K562 (cell line): ENCODE data around the gene RARRES2. TPM values are rescaled to one million over a fixed set of nuclear protein-coding genes. Genes with fewer than 3 reads are reported as not detected.

ENCODE experiments used
- BDP1 ChIP-seq: IDR thresholded peaks from 3 replicates; pipeline ENCODE4 v1.6.1; 2011; ENCODE audit not compliant: insufficient read length, insufficient read depth
- CBX1 ChIP-seq: sonication (generic); IDR thresholded peaks from 2 replicates; pipeline ENCODE4 v1.6.1; 2016; ENCODE audit warnings: antibody characterized with exemption, low read depth, mild to moderate bottlenecking
- CREBBP ChIP-seq: IDR thresholded peaks from one replicate; pipeline ENCODE4 v1.6.1; 2012; ENCODE audit warnings: low read depth, mild to moderate bottlenecking, control low read depth, inconsistent platforms, low read length
- DNMT1 ChIP-seq: fragments of 450-650 bp; IDR thresholded peaks from 2 replicates; pipeline ENCODE4 v1.6.1; 2016; ENCODE audit warnings: antibody characterized with exemption, mild to moderate bottlenecking
- ETV1 ChIP-seq: fragments of 450-650 bp; conservative IDR thresholded peaks from 2 replicates; pipeline ENCODE4 v1.6.1; 2016; ENCODE audit warnings: missing genetic modification characterization, control low read depth, low read depth, missing compliant biosample characterization
- GTF2A2 ChIP-seq: IDR thresholded peaks from 2 replicates; pipeline ENCODE4 v1.6.1; 2016; ENCODE audit warnings: mild to moderate bottlenecking, missing genetic modification characterization, missing compliant biosample characterization
- MYBL2 ChIP-seq, 2 experiments: fragments of 450-650 bp in 1 of 2; sonication (generic) in 1 of 2; formaldehyde crosslinking in 1 of 2; IDR thresholded peaks; 2 replicates each; pipeline versions ENCODE4 v1.6.1 to v1.8.1; 2017 to 2022; ENCODE audit warnings: borderline replicate concordance in 1 of 2, inconsistent platforms in 1 of 2, low read depth in 1 of 2, mild to moderate bottlenecking in 1 of 2, missing genetic modification reagents in 1 of 2, moderate library complexity in 1 of 2
- NR1H2 ChIP-seq: sonication (generic); formaldehyde crosslinking; IDR thresholded peaks from 2 replicates; pipeline ENCODE4 v1.4.0; 2020; ENCODE audit warnings: mild to moderate bottlenecking, missing genetic modification reagents
- NR3C1 ChIP-seq: sonication (generic); formaldehyde crosslinking; IDR thresholded peaks from 2 replicates; pipeline ENCODE4 v1.8.1; 2022; ENCODE audit warnings: missing genetic modification reagents
- POLR2AphosphoS2 ChIP-seq: IDR thresholded peaks from 2 replicates; pipeline ENCODE4 v1.6.1; 2012; ENCODE audit warnings: low read length, improper control_type of control experiment
- SMARCE1 ChIP-seq: fragments of 450-650 bp; IDR thresholded peaks from 2 replicates; pipeline ENCODE4 v1.7.1; 2016; ENCODE audit warnings: mild to moderate bottlenecking
- STAG1 ChIP-seq: sonication (generic); formaldehyde crosslinking; IDR thresholded peaks from 2 replicates; pipeline ENCODE4 v1.5.0; 2020; ENCODE audit warnings: missing genetic modification reagents, borderline replicate concordance
- TBL1XR1 ChIP-seq, 2 experiments: IDR thresholded peaks; 2 replicates each; pipeline ENCODE4 v1.6.1; 2012; ENCODE audit warnings: improper control_type of control experiment in 2 of 2, low read length in 2 of 2, mild to moderate bottlenecking in 1 of 2
- ZFP36 ChIP-seq: fragments of 150-350 bp; IDR thresholded peaks from 2 replicates; pipeline ENCODE4 v1.6.1; 2018; ENCODE audit warnings: low read length, low read depth; ENCODE audit not compliant: partially characterized antibody
- ZNF696 ChIP-seq: fragments of 250-450 bp; sonication (Bioruptor Pico); conservative IDR thresholded peaks from 2 replicates; pipeline ENCODE4 v1.4.0; 2020; ENCODE audit warnings: mild to moderate bottlenecking, moderate library complexity
- ZNF830 ChIP-seq: fragments of 250-450 bp; sonication (Bioruptor Pico); IDR thresholded peaks from 2 replicates; pipeline ENCODE4 v1.5.0; 2021; ENCODE audit warnings: mild to moderate bottlenecking
- polyA plus RNA-seq, 8 experiments: library from polyadenylated mRNA; depleted of rRNA in 4 of 8; stranded (reverse) in 5 of 8; unstranded in 3 of 8; fragments of >200 nt; fragmentation: Nextera tagmentation in 2 of 8; fragmentation: Illumina TruSeq in 1 of 8; extraction: Ambion mirVana in 2 of 8; extraction: Trizol in 1 of 8; gene quantifications; 2 replicates each; pipeline versions ENCODE4 v1.2.1 to v1.2.3, GENCODE V29; 2011 to 2014; ENCODE audit warnings: inconsistent platforms in 1 of 8, missing spikeins in 1 of 8
- total RNA-seq, 7 experiments: library from RNA; depleted of rRNA in 6 of 7; stranded (reverse); fragments of >200 nt in 6 of 7; fragmentation: Illumina TruSeq in 2 of 7; extraction: Trizol in 2 of 7; gene quantifications; 2 replicates each; pipeline versions ENCODE4 v1.2.1 to v1.2.3, GENCODE V29; 2011 to 2021; ENCODE audit warnings: low replicate concordance in 1 of 7
- TF ChIP-seq, protein P1 (sequence below): sonication (generic); formaldehyde crosslinking; IDR thresholded peaks from 2 replicates; pipeline ENCODE4 v1.5.0; 2020; ENCODE audit warnings: missing genetic modification reagents
- TF ChIP-seq, protein P2 (sequence below), 2 experiments: fragments of 450-650 bp; conservative IDR thresholded peaks; 2 replicates each; pipeline ENCODE4 v1.6.1; 2017; ENCODE audit warnings: mild to moderate bottlenecking in 2 of 2, moderate library complexity in 2 of 2
- TF ChIP-seq, protein P3 (sequence below): fragments of 450-650 bp; IDR thresholded peaks from 2 replicates; pipeline ENCODE4 v1.6.1; 2017; ENCODE audit warnings: antibody characterized with exemption, mild to moderate bottlenecking

Gene RARRES2
- total and polyA plus RNA-seq, 9 of the 15 experiments (the other 6 are each of a cell fraction or from before 2014, with no cell fraction given): 0.11 to 1.7 (median 0.23) TPM; not detected in 6

DNA sequence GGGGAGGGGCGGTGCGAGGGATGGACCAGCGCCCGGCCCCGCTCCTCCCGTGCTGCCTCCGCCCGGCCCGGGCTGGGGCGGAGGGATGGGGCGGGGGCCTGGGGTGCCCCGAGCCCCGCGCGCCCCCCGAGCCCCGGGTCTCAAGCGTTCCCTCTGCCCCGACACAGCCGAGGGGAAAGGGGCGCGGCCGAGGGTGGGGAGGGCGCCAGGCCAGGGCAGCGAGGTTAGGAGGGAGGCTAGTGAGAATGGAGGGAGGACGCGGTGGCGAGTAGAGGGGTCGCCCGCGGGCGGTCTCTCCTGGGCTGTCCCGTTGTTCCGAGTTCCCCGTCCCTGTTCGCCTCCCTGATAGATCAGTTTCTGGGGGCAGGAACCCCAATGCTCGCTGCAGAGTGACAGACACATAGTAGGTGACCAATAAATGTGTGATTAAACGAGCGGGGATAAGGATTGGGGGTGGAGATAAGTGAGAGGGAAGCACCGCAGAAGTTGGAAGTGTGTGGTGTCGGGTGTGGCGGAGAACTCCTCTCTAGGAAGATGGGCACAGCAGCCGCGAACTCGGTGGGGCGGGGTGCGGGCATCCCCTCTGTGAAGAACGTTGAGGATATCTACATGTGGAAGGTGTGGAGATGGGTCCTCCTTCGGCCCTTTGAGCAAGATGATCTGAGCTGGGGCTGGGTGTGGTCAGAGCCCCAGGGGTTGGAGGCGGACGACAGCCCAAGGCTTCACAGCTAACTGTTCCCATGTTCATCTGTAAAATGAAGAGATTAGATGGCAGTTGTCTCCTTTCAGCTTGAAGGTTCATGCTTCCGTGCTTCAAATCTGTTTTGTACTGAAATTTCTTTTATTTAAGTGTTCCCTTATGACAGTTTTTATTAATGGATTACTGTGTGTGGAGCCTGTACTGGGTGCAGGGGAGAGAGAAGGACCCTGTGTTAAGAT is 38.3 kb upstream of the RARRES2 start (continued):
- TF ChIP-seq, protein P1, sequence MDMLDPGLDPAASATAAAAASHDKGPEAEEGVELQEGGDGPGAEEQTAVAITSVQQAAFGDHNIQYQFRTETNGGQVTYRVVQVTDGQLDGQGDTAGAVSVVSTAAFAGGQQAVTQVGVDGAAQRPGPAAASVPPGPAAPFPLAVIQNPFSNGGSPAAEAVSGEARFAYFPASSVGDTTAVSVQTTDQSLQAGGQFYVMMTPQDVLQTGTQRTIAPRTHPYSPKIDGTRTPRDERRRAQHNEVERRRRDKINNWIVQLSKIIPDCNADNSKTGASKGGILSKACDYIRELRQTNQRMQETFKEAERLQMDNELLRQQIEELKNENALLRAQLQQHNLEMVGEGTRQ (CRISPR knock-in tag): no peak
- TF ChIP-seq GTF2A2: 0 out of 2 replicates have a peak, but pooled peaks have one; percentile 32
- TF ChIP-seq TBL1XR1 (IDR thresholded peaks at IDR 0.05; ENCODE audit: low read length in 2 of 2): 0 out of 4 replicates have a peak, but pooled peaks of 1 of the 2 experiments have one; percentile 13
- no peak for TF ChIP-seq ZNF830 (CRISPR knock-in tag)
- no peak for TF ChIP-seq ZFP36
- no peak for TF ChIP-seq ZNF696
- TF ChIP-seq POLR2AphosphoS2: no peak
- TF ChIP-seq DNMT1: no peak
- no peak for TF ChIP-seq NR3C1 (CRISPR knock-in tag)
- TF ChIP-seq BDP1: no peak
- no peak for TF ChIP-seq CREBBP
- TF ChIP-seq, protein P2, sequence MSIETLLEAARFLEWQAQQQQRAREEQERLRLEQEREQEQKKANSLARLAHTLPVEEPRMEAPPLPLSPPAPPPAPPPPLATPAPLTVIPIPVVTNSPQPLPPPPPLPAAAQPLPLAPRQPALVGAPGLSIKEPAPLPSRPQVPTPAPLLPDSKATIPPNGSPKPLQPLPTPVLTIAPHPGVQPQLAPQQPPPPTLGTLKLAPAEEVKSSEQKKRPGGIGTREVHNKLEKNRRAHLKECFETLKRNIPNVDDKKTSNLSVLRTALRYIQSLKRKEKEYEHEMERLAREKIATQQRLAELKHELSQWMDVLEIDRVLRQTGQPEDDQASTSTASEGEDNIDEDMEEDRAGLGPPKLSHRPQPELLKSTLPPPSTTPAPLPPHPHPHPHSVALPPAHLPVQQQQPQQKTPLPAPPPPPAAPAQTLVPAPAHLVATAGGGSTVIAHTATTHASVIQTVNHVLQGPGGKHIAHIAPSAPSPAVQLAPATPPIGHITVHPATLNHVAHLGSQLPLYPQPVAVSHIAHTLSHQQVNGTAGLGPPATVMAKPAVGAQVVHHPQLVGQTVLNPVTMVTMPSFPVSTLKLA (conservative IDR thresholded peaks at IDR 0.05): peak in 1 of 2 experiments; percentile 7; a peak in 1 of 4 replicates
- TF ChIP-seq ETV1 (tag): no peak
- TF ChIP-seq NR1H2 (CRISPR knock-in tag): no peak; the same call in 1 of the 2 replicates
- TF ChIP-seq SMARCE1: 0 out of 2 replicates have a peak, but pooled peaks have one; percentile 41
- TF ChIP-seq STAG1 (CRISPR knock-in tag): no peak
- TF ChIP-seq, protein P3, sequence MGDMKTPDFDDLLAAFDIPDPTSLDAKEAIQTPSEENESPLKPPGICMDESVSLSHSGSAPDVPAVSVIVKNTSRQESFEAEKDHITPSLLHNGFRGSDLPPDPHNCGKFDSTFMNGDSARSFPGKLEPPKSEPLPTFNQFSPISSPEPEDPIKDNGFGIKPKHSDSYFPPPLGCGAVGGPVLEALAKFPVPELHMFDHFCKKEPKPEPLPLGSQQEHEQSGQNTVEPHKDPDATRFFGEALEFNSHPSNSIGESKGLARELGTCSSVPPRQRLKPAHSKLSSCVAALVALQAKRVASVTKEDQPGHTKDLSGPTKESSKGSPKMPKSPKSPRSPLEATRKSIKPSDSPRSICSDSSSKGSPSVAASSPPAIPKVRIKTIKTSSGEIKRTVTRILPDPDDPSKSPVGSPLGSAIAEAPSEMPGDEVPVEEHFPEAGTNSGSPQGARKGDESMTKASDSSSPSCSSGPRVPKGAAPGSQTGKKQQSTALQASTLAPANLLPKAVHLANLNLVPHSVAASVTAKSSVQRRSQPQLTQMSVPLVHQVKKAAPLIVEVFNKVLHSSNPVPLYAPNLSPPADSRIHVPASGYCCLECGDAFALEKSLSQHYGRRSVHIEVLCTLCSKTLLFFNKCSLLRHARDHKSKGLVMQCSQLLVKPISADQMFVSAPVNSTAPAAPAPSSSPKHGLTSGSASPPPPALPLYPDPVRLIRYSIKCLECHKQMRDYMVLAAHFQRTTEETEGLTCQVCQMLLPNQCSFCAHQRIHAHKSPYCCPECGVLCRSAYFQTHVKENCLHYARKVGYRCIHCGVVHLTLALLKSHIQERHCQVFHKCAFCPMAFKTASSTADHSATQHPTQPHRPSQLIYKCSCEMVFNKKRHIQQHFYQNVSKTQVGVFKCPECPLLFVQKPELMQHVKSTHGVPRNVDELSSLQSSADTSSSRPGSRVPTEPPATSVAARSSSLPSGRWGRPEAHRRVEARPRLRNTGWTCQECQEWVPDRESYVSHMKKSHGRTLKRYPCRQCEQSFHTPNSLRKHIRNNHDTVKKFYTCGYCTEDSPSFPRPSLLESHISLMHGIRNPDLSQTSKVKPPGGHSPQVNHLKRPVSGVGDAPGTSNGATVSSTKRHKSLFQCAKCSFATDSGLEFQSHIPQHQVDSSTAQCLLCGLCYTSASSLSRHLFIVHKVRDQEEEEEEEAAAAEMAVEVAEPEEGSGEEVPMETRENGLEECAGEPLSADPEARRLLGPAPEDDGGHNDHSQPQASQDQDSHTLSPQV: no peak
- no peak for TF ChIP-seq MYBL2 (IDR thresholded peaks at IDR 0.05; ENCODE audit: low read depth)
- no peak for TF ChIP-seq MYBL2 (CRISPR knock-in tag; IDR thresholded peaks at IDR 0.05; ENCODE audit: borderline replicate concordance)
- no peak for TF ChIP-seq CBX1
